ENCODE data around the gene MALL.
"Not testable (repeated sequence)": the region's sequence is repeated elsewhere in the genome, so short reads cannot be mapped to it uniquely, and the experiment has no call there.

Gene MALL

DNA sequence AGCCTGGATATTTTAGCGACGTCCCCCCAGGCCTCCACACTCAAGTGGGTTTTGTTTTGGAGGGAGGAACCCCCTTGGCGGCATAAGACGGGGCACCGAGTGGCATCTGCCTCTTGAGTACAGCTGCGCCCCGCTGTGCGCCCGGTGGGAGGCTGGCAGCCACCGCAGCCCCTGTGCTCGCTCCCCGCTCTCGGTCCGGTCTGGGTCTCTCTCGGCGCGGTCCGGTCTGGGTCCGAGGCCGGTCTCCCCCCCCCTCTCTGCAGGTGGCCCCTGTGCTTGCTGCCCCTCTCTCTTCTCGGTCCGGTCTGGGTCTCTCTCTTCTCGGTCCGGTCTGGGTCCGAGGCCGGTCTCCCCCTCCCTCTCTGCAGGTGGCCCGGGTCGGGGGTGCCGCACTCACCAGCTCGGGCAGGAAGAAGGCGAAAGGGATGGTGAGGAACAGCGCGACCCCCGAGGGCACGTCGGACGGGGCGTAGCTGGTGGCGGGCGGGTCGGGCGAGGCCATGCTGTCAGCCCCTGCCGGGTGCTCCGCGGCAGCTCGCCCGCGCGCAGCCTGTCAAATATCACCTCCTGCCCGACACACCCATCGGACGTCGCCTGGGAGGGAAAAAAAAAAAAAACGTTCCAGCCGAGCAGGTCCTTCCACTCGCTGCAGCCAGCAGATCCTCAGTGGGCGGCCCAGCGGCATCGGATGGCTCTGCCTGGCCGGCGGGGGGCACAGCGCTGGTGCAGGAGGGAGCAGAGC, at the start of gene MALL:
MALL (minus strand) TSS at position 532 of the 742 bp plus-strand sequence; CDS start at position 502, 30 bp downstream.
- no peak for DNase-seq (ENCODE audit: low spot score)

GRCh38 chr2:110157153-110157793, 41.7 kb upstream of the MALL start:
- DNase-seq (ENCODE audit: low spot score) = peak; percentile 44

DNA sequence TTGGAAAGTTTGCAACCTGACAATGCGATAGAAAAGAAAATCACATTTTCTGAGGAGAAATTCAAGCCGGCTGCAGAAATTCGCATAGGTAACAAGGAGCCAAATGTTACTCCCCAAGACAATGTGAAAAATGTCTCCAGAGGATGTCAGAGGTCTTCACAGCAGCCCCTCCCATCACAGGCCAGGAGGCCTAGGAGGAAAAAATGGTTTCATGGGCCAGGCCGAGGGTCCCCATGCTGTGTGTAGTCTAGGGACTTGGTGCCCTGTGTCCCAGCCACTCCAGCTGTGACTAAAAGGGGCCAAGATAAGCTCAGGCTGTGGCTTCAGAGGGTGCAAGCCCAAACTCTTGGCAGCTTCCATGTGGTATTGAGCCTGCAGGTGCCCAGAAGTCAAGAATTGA, 39.2 kb upstream of the MALL start:
- not testable (repeated sequence) for DNase-seq (ENCODE audit: low spot score)

- not testable (repeated sequence) for DNase-seq (ENCODE audit: low spot score)
Measured at GRCh38 chr2:110154188-110154587, 38.6 kb upstream of the MALL start.

- DNase-seq (ENCODE audit: low spot score) = no peak
Measured at GRCh38 chr2:110153416-110153815, 37.8 kb upstream of the MALL start.

GRCh38 chr2:110152943-110153342, 37.3 kb upstream of the MALL start:
- no peak for DNase-seq (ENCODE audit: low spot score)

DNA sequence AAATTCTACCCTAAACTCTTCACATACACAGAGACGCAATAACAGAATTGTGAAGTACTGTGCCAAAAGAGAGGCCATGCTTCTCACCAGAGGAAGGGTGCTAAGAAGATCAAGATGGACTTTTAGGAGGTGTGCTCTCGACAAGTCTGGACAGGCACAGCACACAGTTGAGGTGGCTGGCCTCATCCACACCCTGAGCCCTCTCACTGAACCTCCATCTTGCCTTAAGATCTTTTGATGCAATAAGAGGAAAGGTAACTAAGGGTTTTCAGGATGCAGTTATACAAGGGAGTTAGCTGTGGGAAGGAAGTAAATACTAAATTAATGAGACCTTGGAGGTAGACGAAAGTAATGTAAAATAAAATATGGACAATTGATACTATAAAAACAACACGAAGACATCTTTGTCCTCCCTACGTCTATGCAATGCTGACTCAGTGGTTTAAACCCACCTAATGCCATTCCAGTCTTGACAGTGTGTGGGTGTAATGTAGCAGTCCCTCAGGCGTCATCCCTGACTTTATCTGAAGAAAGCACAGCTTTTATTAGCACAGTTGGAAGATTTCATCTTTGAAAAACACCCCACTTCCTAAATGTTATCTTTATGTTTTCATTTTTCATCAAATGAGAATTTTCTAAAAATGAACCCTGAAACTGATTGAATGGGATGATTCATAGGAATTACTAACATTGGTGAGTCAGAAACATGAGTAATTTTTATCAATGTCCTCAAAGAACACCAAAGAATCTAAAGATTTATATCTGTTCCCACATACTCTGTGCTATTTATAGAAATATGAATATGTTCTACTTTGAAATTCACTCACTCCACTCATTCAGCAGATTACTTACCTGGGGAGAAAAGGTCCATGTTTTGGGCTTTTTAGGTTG, 34.0 kb upstream of the MALL start:
- peak; percentile 70 for DNase-seq (ENCODE audit: low spot score)

DNA sequence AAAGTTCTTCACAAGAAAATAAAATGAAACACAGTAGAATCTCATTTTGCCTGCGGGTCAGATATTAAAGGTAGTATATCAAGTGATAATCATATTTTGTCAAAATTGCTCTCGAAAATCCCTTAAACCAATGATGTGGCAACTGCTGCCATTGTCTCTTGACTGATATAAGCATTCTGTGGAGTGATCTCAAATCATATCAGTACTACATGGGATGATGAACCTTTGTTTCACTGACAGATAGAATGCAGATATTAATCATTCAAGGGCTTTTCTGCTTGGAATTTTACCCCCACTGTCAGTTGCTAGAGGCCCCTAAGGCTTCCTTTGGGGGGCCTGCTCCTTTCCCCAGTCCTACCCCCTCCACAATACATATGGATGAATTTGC, 31.3 kb upstream of the MALL start:
- no peak for DNase-seq (ENCODE audit: low spot score)

GRCh38 chr2:110146183-110146944, 30.7 kb upstream of the MALL start:
- no peak for DNase-seq (ENCODE audit: low spot score)

DNA sequence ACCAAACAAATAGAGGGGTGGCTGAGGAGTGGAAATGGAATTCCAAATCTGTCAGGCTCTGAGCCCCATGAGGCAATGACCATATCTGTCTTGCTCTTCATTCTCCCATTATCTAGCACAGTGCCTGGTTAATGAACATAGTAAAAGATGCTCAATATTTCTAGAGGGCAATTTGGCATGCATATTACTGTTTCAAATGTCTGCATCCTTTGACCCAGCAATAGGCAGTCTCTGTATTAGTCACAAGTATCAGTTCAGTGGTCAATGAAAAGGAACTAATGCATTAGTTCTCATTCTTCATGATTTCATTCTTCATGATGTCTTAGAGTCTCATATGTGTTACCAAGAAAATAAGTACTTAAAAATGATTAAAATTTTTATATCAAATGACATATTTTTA, 28.4 kb upstream of the MALL start:
- no peak for DNase-seq (ENCODE audit: low spot score)

DNA sequence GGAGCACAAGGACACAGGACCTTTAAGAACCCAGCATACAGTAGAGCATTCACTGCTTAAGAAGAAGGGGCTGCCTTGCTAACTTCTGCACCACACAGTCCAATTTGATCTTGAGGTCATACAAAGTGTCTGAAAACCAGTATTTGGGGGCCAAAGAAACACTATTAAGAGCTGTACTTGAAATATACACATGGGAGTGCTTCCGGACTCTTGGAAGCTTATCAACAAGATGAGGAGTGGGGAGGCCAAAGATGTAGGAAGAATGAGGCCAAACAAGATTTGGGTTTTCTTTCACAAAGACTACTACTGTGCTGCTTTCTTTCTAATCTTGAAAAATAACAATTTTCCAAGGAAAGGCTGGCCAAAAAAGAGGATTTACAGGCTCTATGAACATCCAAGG, 24.8 kb upstream of the MALL start:
- DNase-seq (ENCODE audit: low spot score) = no peak

GRCh38 chr2:110134025-110134424, 18.4 kb upstream of the MALL start:
- DNase-seq (ENCODE audit: low spot score) = no peak

DNA sequence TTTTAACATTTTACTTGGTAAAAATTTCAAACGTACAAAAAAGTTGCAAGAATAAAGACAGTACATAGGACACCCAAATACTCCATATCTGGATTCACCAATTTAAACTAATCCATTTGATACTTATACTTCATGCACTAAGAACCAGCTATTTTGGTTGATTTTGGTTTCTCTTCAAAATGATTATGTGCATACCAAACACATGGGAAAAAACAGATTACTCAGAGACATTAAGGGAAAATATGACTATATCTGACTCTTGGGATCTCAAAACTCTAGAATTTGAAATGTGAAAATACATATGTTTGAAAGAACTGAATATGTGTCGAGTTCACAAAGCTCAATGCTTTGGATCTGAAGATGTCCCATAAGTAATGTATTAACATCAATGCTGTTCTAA, 15.5 kb upstream of the MALL start:
- DNase-seq (ENCODE audit: low spot score) = no peak

- no peak for DNase-seq (ENCODE audit: low spot score)
Measured at GRCh38 chr2:110130757-110131156, 15.1 kb upstream of the MALL start.

DNA sequence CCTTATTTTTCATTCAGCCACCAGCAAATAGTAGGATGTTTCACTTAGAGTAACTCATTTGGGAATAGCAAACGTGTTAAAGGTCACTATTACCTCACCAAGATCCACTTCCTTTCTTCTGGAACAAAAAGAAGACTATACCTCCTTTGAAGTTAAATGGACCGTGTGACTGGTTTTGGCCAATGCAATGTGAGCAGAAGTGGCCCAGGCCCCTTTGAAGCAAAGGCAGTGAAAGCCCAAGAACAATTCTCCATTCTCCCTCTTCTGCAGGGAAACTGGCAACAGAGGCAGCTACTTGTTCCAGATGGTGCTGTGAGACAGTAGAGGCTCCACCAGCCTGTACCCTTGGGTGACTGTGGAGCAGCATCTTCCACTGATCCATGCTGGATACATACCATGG, 11.3 kb upstream of the MALL start:
- no peak for DNase-seq (ENCODE audit: low spot score)

- no peak for DNase-seq (ENCODE audit: low spot score)
Measured at GRCh38 chr2:110126086-110126773, 10.6 kb upstream of the MALL start.

- DNase-seq (ENCODE audit: low spot score) = no peak
Measured at GRCh38 chr2:110124939-110125691, 9.5 kb upstream of the MALL start.

- no peak for DNase-seq (ENCODE audit: low spot score)
Measured at GRCh38 chr2:110124038-110124825, 8.6 kb upstream of the MALL start.

GRCh38 chr2:110121592-110121991, 6.0 kb upstream of the MALL start:
- no peak for DNase-seq (ENCODE audit: low spot score)

- no peak for DNase-seq (ENCODE audit: low spot score)
Measured at GRCh38 chr2:110121052-110121334, 5.4 kb upstream of the MALL start.
